ENCODE results near the gene KNCN. TPM values are rescaled to one million over a fixed set of nuclear protein-coding genes. Genes with fewer than 3 reads are reported as not detected.

KNCN gene
- total RNA-seq, 1 donor from 2014 or later = not detected

DNA sequence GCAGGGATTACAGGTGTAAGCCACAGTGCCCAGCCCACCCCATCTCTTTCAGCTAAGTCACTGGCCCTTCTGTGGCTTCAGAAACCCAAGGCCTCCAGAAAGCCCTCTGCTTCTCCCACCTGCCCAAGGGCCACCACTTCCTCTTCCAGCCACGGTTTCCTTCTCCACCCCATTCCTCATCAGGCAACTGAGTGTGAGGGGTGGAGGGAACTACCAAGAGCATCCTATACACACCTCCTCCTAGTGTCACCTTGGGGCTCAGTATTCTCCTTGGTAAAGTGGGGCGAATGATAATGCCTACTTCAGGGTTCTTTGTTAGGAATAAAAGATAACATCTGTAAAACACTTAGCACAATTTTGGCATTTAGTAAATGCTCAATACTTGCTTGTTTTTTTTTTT lies 30.0 kb downstream of the KNCN start:
- TF ChIP-seq, protein P1, sequence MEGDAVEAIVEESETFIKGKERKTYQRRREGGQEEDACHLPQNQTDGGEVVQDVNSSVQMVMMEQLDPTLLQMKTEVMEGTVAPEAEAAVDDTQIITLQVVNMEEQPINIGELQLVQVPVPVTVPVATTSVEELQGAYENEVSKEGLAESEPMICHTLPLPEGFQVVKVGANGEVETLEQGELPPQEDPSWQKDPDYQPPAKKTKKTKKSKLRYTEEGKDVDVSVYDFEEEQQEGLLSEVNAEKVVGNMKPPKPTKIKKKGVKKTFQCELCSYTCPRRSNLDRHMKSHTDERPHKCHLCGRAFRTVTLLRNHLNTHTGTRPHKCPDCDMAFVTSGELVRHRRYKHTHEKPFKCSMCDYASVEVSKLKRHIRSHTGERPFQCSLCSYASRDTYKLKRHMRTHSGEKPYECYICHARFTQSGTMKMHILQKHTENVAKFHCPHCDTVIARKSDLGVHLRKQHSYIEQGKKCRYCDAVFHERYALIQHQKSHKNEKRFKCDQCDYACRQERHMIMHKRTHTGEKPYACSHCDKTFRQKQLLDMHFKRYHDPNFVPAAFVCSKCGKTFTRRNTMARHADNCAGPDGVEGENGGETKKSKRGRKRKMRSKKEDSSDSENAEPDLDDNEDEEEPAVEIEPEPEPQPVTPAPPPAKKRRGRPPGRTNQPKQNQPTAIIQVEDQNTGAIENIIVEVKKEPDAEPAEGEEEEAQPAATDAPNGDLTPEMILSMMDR (conservative IDR thresholded peaks at IDR 0.05; ENCODE audit: low read depth, low read length) = no peak
- no peak overlapping the region for H3K4me3 ChIP-seq (ENCODE audit: low read depth, low read length)
- DNase-seq (ENCODE audit: low read depth) = no peak

DNA sequence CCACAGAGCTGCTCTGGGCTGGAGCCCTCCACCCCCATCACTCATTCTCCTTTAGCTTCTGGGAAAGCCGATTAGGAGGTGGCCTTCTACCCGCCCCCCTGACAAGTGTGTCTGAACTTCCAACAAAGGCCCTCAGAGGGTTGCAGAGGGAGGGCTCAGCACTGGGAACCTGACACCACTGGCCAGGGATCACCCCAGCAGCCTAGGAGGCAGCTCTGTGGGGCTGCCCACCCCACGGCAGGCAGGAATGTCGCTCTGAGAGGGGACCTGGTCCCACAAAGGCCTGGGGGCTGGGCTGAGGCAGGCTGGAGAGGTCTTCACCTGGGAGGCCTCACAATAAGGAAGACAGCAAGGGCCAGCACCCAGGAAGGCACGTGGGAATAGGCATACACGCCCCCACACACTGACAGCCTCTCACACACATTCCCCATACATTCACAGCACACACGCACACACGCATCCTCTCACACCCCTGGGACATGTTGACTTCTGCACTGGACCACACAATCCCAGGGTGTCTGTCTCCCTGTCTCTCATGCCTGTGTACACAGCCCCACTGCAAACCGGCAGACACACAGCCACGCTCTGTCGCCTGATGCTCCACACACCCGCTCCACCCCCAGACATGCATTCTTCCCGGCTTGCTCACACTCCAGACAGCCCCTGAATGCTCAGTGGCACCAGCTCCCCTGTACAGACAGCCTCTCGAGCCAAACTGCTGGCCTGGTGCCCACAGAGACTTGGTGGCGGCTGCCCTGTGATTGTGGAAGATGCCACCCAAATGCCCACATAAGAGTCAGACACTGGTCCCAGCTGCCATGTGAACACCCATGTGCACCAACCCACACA lies 31.2 kb downstream of the KNCN start:
- H3K4me3 ChIP-seq (ENCODE audit: low read depth, low read length) = no peak overlapping the region
- TF ChIP-seq, protein P1 (conservative IDR thresholded peaks at IDR 0.05; ENCODE audit: low read depth, low read length) = no peak
- DNase-seq (ENCODE audit: low read depth) = no peak

DNA sequence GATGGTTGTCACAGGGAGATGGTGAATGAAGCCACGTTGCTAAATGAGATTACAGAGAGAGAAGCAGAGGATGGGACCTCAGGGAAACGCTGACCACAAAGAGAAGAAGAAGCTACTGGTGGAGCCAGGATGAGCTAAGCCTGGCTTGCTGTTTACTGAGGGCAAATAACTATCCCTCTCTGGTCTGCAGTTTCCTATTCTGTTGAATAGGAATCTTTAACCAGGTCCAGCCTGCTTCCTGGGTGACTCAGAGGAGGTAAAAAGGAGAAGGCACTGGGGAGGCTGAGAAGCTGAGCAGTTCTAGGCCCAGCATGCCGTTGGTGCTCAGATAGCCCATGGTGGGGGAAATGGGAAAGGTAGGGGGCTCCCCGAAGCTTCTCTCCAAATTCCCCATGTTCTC lies 32.2 kb downstream of the KNCN start:
- TF ChIP-seq, protein P1 (conservative IDR thresholded peaks at IDR 0.05; ENCODE audit: low read depth, low read length) = no peak
- no peak overlapping the region for H3K4me3 ChIP-seq (ENCODE audit: low read depth, low read length)
- DNase-seq (ENCODE audit: low read depth) = no peak

DNA sequence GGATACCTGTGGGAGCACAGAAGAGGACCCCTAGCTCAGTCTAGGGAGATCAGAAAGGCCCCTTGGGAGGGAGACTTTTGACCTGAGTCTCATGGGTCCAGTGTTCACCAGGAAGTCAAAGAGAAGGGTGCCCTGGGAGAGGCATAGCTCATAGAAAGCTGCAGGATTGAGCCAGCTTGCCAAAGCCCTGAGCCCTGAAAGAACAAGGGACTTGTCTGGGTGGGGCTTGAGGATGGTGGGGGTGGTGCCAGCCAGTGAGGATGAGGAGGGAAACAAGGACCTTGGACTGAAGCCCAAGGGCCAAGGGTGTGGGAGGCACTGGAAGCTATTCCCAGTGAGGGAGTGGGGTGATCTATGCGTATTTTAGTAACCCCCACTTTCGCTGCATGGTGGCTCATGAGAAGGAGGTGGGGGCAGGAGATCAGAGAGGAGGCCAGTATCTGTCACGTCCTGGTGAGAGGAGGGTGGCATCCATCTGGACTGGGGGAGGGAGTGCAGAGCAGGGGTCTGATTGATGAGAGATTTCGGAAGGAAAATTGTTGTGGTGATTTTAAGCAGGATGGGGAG lies 33.4 kb downstream of the KNCN start:
- no peak overlapping the region for H3K4me3 ChIP-seq (ENCODE audit: low read depth, low read length)
- DNase-seq (ENCODE audit: low read depth) = no peak
- TF ChIP-seq, protein P1 (conservative IDR thresholded peaks at IDR 0.05; ENCODE audit: low read depth, low read length) = no peak

DNA sequence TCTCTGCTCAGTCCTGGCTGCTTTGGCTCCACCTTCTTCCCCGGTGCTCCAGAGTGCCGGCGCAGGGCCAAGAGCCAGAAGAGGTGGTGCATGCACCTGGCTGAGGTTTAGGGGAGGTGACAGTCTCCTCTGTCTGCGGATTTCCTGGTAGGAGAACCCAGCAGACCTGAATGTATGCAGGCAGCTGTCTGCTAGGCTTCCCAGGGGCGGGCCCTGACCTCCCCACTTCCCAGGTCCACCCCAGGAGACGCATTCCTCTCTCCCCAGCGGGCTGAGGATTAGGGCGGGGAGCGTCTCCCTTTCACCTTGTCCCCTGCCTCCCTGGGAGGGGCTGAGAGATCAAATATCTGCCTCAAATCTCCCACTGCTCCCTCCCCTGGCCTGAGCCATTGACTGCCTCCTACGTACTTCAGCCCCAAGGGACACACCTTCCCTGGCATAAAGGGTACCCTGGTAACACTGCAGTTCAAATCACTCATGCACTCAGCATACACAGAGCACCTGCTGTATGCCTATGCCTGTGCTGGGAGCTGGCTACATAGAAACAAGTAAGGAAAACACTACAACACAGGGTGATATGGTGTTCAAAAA lies 34.3 kb downstream of the KNCN start:
- no peak overlapping the region for H3K4me3 ChIP-seq (ENCODE audit: low read depth, low read length)
- no peak for DNase-seq (ENCODE audit: low read depth)
- TF ChIP-seq, protein P1 (conservative IDR thresholded peaks at IDR 0.05; ENCODE audit: low read depth, low read length) = no peak

DNA sequence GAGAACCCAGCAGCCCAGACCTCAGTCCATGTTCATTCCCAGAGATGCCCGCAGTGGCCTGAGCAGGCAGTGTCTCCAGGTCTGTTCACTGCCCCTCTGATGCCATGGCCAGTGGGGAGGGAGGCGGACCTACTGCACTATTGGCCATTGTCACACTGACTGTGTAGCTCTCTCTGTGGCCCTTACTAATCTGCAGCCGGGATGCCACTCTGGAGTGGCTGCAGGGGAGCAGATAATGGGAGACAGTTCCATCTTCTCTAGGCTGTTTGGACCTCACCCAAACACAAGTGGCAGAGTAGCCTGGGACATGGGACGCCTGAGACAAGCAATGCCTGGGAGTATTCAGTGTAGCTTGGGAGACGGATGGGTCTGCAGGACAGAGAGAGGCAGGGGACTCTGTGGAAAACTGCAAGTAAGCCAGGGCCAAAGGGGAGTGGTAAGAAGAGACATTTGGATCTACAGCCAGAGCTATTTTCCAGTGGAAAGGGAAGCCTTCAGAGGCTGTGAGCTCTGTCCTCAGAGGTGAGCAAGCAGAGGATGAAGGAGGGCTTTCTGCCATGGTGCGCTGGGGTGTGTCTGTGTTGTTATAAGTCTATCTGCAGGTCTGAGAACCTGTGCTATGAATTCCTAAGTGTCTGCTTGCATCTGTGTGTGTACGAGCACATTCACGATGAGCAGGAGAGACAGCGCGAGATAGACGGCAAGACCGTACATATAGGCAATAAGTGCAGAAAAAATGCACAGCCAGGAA lies 35.1 kb downstream of the KNCN start:
- TF ChIP-seq, protein P1 (conservative IDR thresholded peaks at IDR 0.05; ENCODE audit: low read depth, low read length) = no peak
- no peak overlapping the region for H3K4me3 ChIP-seq (ENCODE audit: low read depth, low read length)
- DNase-seq (ENCODE audit: low read depth) = no peak

Data from epithelial cell of proximal tubule (primary cell).